H9 (cell line): ENCODE measurements around the gene DAPK2. TPM values are rescaled to one million over a fixed set of nuclear protein-coding genes. Genes with fewer than 3 reads are reported as not detected.

Experiments
- DNase-seq: peaks from one replicate; pipeline ENCODE4 v3.0.0-alpha.2; 2017
- H2AFZ ChIP-seq: one replicate; pipeline ENCODE4 v1.6.1; 2013; ENCODE audit warnings: mild to moderate bottlenecking, low read length, control low read depth, moderate library complexity
- H2AK5ac ChIP-seq: 2 replicates; pipeline ENCODE4 v1.6.1; 2013; ENCODE audit warnings: low read length, control low read depth, mixed read lengths; ENCODE audit not compliant: insufficient read length
- H2BK120ac ChIP-seq: one replicate; pipeline ENCODE4 v1.6.1; 2013; ENCODE audit warnings: low read depth, mild to moderate bottlenecking, low read length, control low read depth, inconsistent platforms; ENCODE audit not compliant: poor library complexity, severe bottlenecking
- H2BK12ac ChIP-seq: 2 replicates; pipeline ENCODE4 v1.6.1; 2013; ENCODE audit warnings: low read length, control low read depth, mixed read lengths, low read depth; ENCODE audit not compliant: insufficient read length
- H2BK15ac ChIP-seq: 2 replicates; pipeline ENCODE4 v1.6.1; 2013; ENCODE audit warnings: low read depth, low read length, control low read depth
- H2BK20ac ChIP-seq: one replicate; pipeline ENCODE4 v1.6.1; 2013; ENCODE audit warnings: low read depth, mild to moderate bottlenecking, low read length, control low read depth, inconsistent platforms; ENCODE audit not compliant: poor library complexity, severe bottlenecking
- H2BK5ac ChIP-seq: 2 replicates; pipeline ENCODE4 v1.6.1; 2013; ENCODE audit warnings: low read length, control low read depth, mixed read lengths; ENCODE audit not compliant: insufficient read length
- H3K14ac ChIP-seq: 2 replicates; pipeline ENCODE4 v1.6.1; 2013; ENCODE audit warnings: low read length, control low read depth; ENCODE audit not compliant: insufficient read depth
- H3K18ac ChIP-seq: 2 replicates; pipeline ENCODE4 v1.6.1; 2013; ENCODE audit warnings: low read depth, mild to moderate bottlenecking, mixed read lengths, low read length, control low read depth; ENCODE audit not compliant: insufficient read length
- H3K23ac ChIP-seq: 2 replicates; pipeline ENCODE4 v1.6.1; 2013; ENCODE audit warnings: low read length, control low read depth, mixed read lengths, low read depth; ENCODE audit not compliant: insufficient read length
- H3K23me2 ChIP-seq: 2 replicates; pipeline ENCODE4 v1.6.1; 2013; ENCODE audit warnings: low read depth, mild to moderate bottlenecking, mixed read lengths, low read length, control low read depth; ENCODE audit not compliant: insufficient read length, poor library complexity, severe bottlenecking
- H3K27ac ChIP-seq: 2 replicates; pipeline ENCODE4 v1.5.1; 2013; ENCODE audit warnings: low read length, control low read depth, mixed read lengths, low read depth; ENCODE audit not compliant: insufficient read length
- H3K27me3 ChIP-seq: 2 replicates; pipeline ENCODE4 v1.6.1; 2013; ENCODE audit warnings: low read length, control low read depth, inconsistent platforms; ENCODE audit not compliant: insufficient read depth
- H3K4ac ChIP-seq: 2 replicates; pipeline ENCODE4 v1.6.1; 2013; ENCODE audit warnings: low read depth, mild to moderate bottlenecking, control low read depth, inconsistent platforms, low read length, moderate library complexity
- H3K4me1 ChIP-seq: 2 replicates; pipeline ENCODE4 v1.6.1; 2013; ENCODE audit warnings: low read length, control low read depth, inconsistent platforms; ENCODE audit not compliant: insufficient read depth
- H3K4me2 ChIP-seq: 2 replicates; pipeline ENCODE4 v1.6.1; 2013; ENCODE audit warnings: low read length, control low read depth, mixed read lengths; ENCODE audit not compliant: insufficient read length, insufficient read depth
- H3K56ac ChIP-seq: 2 replicates; pipeline ENCODE4 v1.6.1; 2013; ENCODE audit warnings: low read depth, mild to moderate bottlenecking, mixed read lengths, low read length, control low read depth; ENCODE audit not compliant: insufficient read length
- H3K79me1 ChIP-seq: 2 replicates; pipeline ENCODE4 v1.6.1; 2013; ENCODE audit warnings: low read depth, mild to moderate bottlenecking, moderate library complexity, low read length, control low read depth, inconsistent platforms; ENCODE audit not compliant: insufficient read depth, poor library complexity, severe bottlenecking
- H3K79me2 ChIP-seq: 2 replicates; pipeline ENCODE4 v1.6.1; 2013; ENCODE audit warnings: low read length, control low read depth, inconsistent platforms; ENCODE audit not compliant: insufficient read depth
- H3K9ac ChIP-seq: 2 replicates; pipeline ENCODE4 v1.6.1; 2013; ENCODE audit warnings: low read length, control low read depth, mixed read lengths; ENCODE audit not compliant: insufficient read length; ENCODE audit errors: extremely low read depth
- H3K9me3 ChIP-seq: one replicate; pipeline ENCODE4 v1.6.1; 2013; ENCODE audit warnings: low read depth, low read length, inconsistent platforms; ENCODE audit not compliant: control insufficient read depth
- H3T11ph ChIP-seq: one replicate; pipeline ENCODE4 v1.6.1; 2013; ENCODE audit warnings: mild to moderate bottlenecking, low read length, control low read depth, inconsistent platforms
- H4K20me1 ChIP-seq: one replicate; pipeline ENCODE4 v1.6.1; 2013; ENCODE audit not compliant: control insufficient read depth, insufficient read length, insufficient read depth
- H4K5ac ChIP-seq: 2 replicates; pipeline ENCODE4 v1.6.1; 2013; ENCODE audit warnings: low read depth, mild to moderate bottlenecking, mixed read lengths, low read length, control low read depth; ENCODE audit not compliant: insufficient read length
- H4K8ac ChIP-seq: replicated peaks from 2 replicates; pipeline ENCODE4 v1.6.1; 2013; ENCODE audit warnings: low read length, control low read depth, mixed read lengths, low read depth; ENCODE audit not compliant: insufficient read length
- H4K91ac ChIP-seq: 2 replicates; pipeline ENCODE4 v1.6.1; 2013; ENCODE audit warnings: low read depth, mild to moderate bottlenecking, moderate library complexity, mixed read lengths, low read length, control low read depth; ENCODE audit not compliant: insufficient read length
- H3K27ac Mint-ChIP-seq, 3 experiments: 2 replicates in 2 of 3; 3 replicates in 1 of 3; pipeline ENCODE4 v1.8.0; 2020 to 2021; ENCODE audit warnings: mixed read lengths in 3 of 3, mild to moderate bottlenecking in 1 of 3, moderate library complexity in 1 of 3
- H3K27me3 Mint-ChIP-seq: 2 replicates; pipeline ENCODE4 v1.8.0; 2021; ENCODE audit warnings: low read depth, mild to moderate bottlenecking, moderate library complexity, mixed read lengths
- H3K36me3 Mint-ChIP-seq, 3 experiments: 2 replicates in 2 of 3; 3 replicates in 1 of 3; pipeline ENCODE4 v1.8.0; 2020 to 2021; ENCODE audit warnings: low read depth in 3 of 3, mixed read lengths in 3 of 3; ENCODE audit not compliant: insufficient read depth in 1 of 3
- H3K4me1 Mint-ChIP-seq, 2 experiments: 2 replicates each; pipeline ENCODE4 v1.8.0; 2020; ENCODE audit warnings: mixed read lengths in 2 of 2
- H3K4me3 Mint-ChIP-seq, 2 experiments: 2 replicates in 1 of 2; 3 replicates in 1 of 2; pipeline ENCODE4 v1.8.0; 2020 to 2021; ENCODE audit warnings: mild to moderate bottlenecking in 2 of 2, mixed read lengths in 2 of 2, moderate library complexity in 1 of 2
- H3K9me3 Mint-ChIP-seq, 2 experiments: 2 replicates in 1 of 2; 3 replicates in 1 of 2; pipeline ENCODE4 v1.8.0; 2020; ENCODE audit warnings: mild to moderate bottlenecking in 2 of 2, mixed read lengths in 2 of 2, moderate library complexity in 1 of 2
- CTCF ChIP-seq: fragments of 200-600 bp; sonication (generic); conservative IDR thresholded peaks from 3 replicates; pipeline ENCODE4 v1.8.0; 2021; ENCODE audit warnings: antibody characterized with exemption, mild to moderate bottlenecking
- WGBS: extraction: QIAGEN DNeasy Blood & Tissue Kit; methylation state at CpG from one replicate; pipeline ENCODE4 v1.1.7; 2013; ENCODE audit warnings: missing lambda C conversion rate, low lambda C conversion rate, mixed read lengths; ENCODE audit not compliant: insufficient read length; ENCODE audit errors: extremely low coverage; 5-methylcytosine and 5-hydroxymethylcytosine counted together
- total RNA-seq: library from RNA; stranded (reverse); gene quantifications from 2 replicates; pipeline ENCODE4 v1.2.1, GENCODE V29; 2021

Gene DAPK2
- total RNA-seq, 1 experiment from 2014 or later, result 3.5 TPM

- Histone ChIP-seq H2BK5ac (no peak overlapping the region), H3K79me2 (no peaks in the 10 kb centered on the region), H2AFZ (no peak overlapping the region), H3K9ac (no peak overlapping the region), H2BK20ac (no peak overlapping the region), H3K9me3 (no peaks in the 10 kb centered on the region), H3K18ac (no peak overlapping the region), H2BK15ac (no peak overlapping the region), H4K5ac (no peak overlapping the region), H3K4me1 (peaks cover 17% of the 10 kb centered on the region), H3K14ac (no peak overlapping the region), H2AK5ac (no peak overlapping the region), H3K4ac (no peak overlapping the region), H3K79me1 (no peaks in the 10 kb centered on the region), H4K20me1 (no peaks in the 10 kb centered on the region), H4K8ac (no peak overlapping the region), H3K27me3 (no peaks in the 10 kb centered on the region), H3T11ph (no peak overlapping the region), H4K91ac (no peak overlapping the region), H3K23me2 (no peaks in the 10 kb centered on the region), H3K23ac (no peak overlapping the region), H3K56ac (no peak overlapping the region), H3K4me2 (no peak overlapping the region), H3K27ac (no peak overlapping the region), H2BK120ac (no peak overlapping the region), H2BK12ac (no peak overlapping the region)
- no CpG with 5 or more reads among the region's 2 CpGs for WGBS
- Mint-ChIP-seq H3K27ac (no peak overlapping the region), H3K9me3 (peaks cover 0 to 2% of the 10 kb centered on the region in 2 experiments; a peak in 4 of 5 replicates), H3K4me1 (peaks cover 67 to 72% of the 10 kb centered on the region in 2 experiments), H3K36me3 (no peaks in the 10 kb centered on the region; a peak in 3 of 7 replicates), H3K4me3 (no peak overlapping the region), H3K27me3 (peaks cover 9% of the 10 kb centered on the region)
- DNase-seq, result peak; percentile 30
- no peak for TF ChIP-seq CTCF
These were observed 74.9 kb downstream of the DAPK2 start for GRCh38 chr15:63971427-63971805.
